Gastrocnemius medialis (tissue), 4 donors: ENCODE measurements around the gene TMEM109.

ENCODE experiments used
- CTCF ChIP-seq, 5 experiments: fragments of 450-650 bp in 3 of 5; fragments of 200-600 bp in 2 of 5; sonication (generic) in 2 of 5; IDR thresholded peaks in 4 of 5; conservative IDR thresholded peaks in 1 of 5; 1 replicate in 4 of 5; 2 replicates in 1 of 5; pipeline ENCODE4 v1.5.1; 2016 to 2019; ENCODE audit warnings: antibody characterized with exemption in 5 of 5, mild to moderate bottlenecking in 3 of 5, moderate library complexity in 3 of 5
- POLR2A ChIP-seq, 2 donors: fragments of 450-650 bp; IDR thresholded peaks; one replicate each; pipeline ENCODE4 v1.6.1; 2017; ENCODE audit warnings: antibody characterized with exemption in 2 of 2, mild to moderate bottlenecking in 2 of 2, moderate library complexity in 2 of 2

- no peak for TF ChIP-seq CTCF (IDR thresholded peaks at IDR 0.05 in 4 of 5, conservative IDR thresholded peaks at IDR 0.05 in 1 of 5)
- TF ChIP-seq POLR2A (IDR thresholded peaks at IDR 0.05) = no peak
These were observed 40.9 kb upstream of the TMEM109 start for GRCh38 chr11:60872961-60873524.
